GM12872 (cell line): ENCODE measurements around the gene PSMG4.

Experiments
- CTCF ChIP-seq: IDR thresholded peaks from 3 replicates; pipeline ENCODE4 v1.5.1; 2011; ENCODE audit warnings: low read depth, mild to moderate bottlenecking, low read length, moderate library complexity; ENCODE audit not compliant: insufficient read depth

PSMG4 gene

DNA sequence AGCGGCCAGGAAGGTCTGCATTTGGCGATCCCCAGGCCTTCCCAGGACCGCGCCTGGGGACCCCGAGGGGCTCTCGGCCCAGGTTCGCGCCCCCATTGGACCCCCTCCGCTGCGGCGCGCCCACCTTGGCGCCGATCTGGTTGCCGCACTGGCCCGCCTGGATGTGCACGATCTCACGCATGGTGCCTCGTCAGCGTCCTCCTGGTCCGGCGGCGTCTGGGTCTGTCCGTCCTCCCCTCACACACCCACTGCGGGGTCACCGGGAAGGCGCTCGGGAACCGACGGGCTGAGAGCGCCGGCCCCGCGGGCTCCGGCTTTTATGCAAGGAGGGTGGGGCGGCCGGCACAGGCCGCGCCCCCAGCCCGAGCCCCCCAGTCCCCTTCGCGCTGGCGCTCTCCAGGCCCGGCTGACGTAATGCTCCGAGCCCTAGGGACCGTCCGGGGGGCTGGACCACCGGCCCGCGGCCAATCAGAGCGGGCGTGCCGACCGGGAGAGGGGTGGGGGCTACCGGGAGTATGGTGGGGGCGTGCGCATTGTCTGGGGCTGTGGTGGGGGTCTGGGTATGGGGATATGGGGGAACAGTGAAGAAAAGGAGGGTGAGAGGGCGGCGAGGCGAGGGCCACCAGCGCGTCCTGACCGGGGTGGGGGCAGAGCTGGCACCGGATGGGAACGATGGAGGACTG is 31.2 kb upstream of the PSMG4 start, which contains the start of gene TUBB2B:
TUBB2B (minus strand) TSS at position 291 of the 683 bp plus-strand sequence; CDS start at position 181, 110 bp downstream.
- TF ChIP-seq CTCF = no peak

DNA sequence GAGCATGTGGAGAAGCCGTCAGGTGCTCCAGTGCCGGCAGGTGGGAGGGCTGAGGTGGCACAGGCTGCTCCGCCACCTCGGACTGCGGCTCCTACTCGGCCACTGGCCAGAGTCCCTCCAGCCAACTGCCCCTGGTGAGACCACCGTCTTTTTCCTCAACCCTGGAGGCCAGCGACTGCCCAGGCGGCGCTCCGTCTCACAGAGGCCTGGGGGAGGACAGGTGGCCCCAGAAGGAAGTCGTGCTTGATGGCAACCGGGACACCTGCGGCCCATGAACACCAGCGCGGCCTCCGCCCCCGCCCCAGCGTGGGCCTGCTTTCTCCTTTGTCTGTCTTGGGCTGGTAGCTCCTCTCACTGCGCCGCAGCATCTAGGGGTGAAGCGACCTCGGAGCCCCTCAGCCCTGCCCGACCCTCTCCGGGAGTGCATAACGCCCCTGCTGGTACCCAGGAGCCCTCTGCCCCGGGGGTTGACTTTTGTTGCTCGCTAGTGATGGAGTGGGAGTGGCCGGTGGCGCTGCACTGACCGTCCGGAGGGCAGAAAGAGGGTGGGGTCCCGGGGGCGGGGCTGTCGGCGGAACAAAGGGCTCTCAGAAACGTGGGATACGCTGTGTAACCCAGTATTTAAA is 30.6 kb upstream of the PSMG4 start:
- no peak for TF ChIP-seq CTCF

- no peak for TF ChIP-seq CTCF
Observed at GRCh38 chr6:3228771-3229565, 29.8 kb upstream of the PSMG4 start.

DNA sequence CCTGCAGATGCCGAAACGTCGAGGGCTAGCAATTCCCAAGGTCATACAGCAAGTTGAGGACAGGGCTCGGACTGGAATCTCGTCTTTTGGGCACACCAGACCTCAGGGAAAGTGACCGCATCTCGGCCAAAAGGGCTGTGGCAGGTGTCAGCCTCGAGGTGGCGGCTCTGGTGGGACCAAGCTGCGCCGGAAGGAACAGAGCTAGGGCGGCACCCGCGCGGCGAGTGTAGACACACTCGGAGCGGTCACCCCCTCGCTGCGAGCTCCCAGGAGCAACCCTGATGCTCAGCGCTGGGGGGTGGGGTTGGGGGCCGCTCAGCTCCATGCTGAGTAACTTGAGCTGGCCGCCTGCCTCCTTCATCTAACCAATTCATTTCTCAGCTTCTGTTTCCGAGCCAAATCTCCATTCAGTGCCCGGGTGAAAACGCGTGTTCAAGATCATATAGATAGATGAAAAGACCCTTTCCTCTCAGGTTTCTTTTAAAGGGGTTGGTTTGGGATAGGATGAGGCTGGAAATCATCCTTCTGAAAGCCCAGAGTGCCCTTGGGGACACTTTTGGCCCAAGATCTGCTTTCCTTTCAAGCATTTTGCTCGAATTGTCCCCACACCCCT is 29.1 kb upstream of the PSMG4 start:
- no peak for TF ChIP-seq CTCF

DNA sequence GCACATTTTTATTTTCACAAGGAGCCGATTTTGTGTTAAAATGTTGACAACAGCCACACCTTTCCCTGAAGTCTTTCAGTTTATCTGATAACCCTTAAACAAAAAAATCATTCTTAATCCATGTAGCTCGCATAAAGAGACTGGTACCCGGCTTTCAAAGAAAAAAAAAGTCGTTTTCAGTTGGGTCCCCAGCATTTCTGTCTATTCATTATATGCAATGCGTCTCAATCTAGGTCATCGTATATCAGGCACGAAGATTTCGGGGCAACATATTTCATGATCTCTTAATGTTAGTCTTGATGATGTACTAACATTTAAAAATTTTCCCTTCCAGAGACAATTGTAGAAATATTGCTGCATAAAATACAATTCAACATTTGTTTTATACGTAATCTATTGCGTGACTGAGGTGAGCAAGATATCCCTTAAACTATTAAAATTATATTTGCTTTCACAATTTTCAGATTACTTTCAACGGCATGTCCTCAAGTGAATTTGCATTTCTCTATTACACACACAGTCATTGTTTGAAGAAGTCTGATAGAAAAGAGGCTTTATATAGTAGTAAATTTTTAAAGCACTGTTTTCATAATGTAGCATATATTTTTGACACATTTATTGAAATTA is 28.4 kb upstream of the PSMG4 start:
- TF ChIP-seq CTCF = no peak

DNA sequence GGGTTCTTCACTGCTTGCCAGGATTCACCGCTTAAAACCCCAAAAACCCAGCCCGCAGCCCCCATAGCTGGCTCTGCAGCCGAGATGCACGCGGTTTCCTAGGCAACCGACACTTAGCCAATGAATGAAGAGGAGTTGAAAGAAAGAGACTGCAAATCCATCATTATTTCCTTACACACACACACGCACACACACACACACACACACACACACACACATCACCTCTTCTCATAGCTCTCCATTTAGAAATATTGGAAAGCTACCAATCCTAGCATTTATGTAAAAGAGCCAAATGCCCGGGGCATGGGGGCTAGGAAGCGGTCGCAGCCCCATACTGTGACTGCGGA is 27.9 kb upstream of the PSMG4 start:
- no peak for TF ChIP-seq CTCF
